H9 (cell line): Measurements from ENCODE around the gene ARAP1. TPM values are rescaled to one million over a fixed set of nuclear protein-coding genes. Genes with fewer than 3 reads are reported as not detected.

Experiments
- DNase-seq: peaks from one replicate; pipeline ENCODE4 v3.0.0-alpha.2; 2017
- H2AFZ ChIP-seq: one replicate; pipeline ENCODE4 v1.6.1; 2013; ENCODE audit warnings: mild to moderate bottlenecking, low read length, control low read depth, moderate library complexity
- H2AK5ac ChIP-seq: 2 replicates; pipeline ENCODE4 v1.6.1; 2013; ENCODE audit warnings: low read length, control low read depth, mixed read lengths; ENCODE audit not compliant: insufficient read length
- H2BK120ac ChIP-seq: one replicate; pipeline ENCODE4 v1.6.1; 2013; ENCODE audit warnings: low read depth, mild to moderate bottlenecking, low read length, control low read depth, inconsistent platforms; ENCODE audit not compliant: poor library complexity, severe bottlenecking
- H2BK12ac ChIP-seq: 2 replicates; pipeline ENCODE4 v1.6.1; 2013; ENCODE audit warnings: low read length, control low read depth, mixed read lengths, low read depth; ENCODE audit not compliant: insufficient read length
- H2BK15ac ChIP-seq: 2 replicates; pipeline ENCODE4 v1.6.1; 2013; ENCODE audit warnings: low read depth, low read length, control low read depth
- H2BK20ac ChIP-seq: one replicate; pipeline ENCODE4 v1.6.1; 2013; ENCODE audit warnings: low read depth, mild to moderate bottlenecking, low read length, control low read depth, inconsistent platforms; ENCODE audit not compliant: poor library complexity, severe bottlenecking
- H2BK5ac ChIP-seq: 2 replicates; pipeline ENCODE4 v1.6.1; 2013; ENCODE audit warnings: low read length, control low read depth, mixed read lengths; ENCODE audit not compliant: insufficient read length
- H3K14ac ChIP-seq: 2 replicates; pipeline ENCODE4 v1.6.1; 2013; ENCODE audit warnings: low read length, control low read depth; ENCODE audit not compliant: insufficient read depth
- H3K18ac ChIP-seq: 2 replicates; pipeline ENCODE4 v1.6.1; 2013; ENCODE audit warnings: low read depth, mild to moderate bottlenecking, mixed read lengths, low read length, control low read depth; ENCODE audit not compliant: insufficient read length
- H3K23ac ChIP-seq: 2 replicates; pipeline ENCODE4 v1.6.1; 2013; ENCODE audit warnings: low read length, control low read depth, mixed read lengths, low read depth; ENCODE audit not compliant: insufficient read length
- H3K23me2 ChIP-seq: 2 replicates; pipeline ENCODE4 v1.6.1; 2013; ENCODE audit warnings: low read depth, mild to moderate bottlenecking, mixed read lengths, low read length, control low read depth; ENCODE audit not compliant: insufficient read length, poor library complexity, severe bottlenecking
- H3K27ac ChIP-seq: 2 replicates; pipeline ENCODE4 v1.5.1; 2013; ENCODE audit warnings: low read length, control low read depth, mixed read lengths, low read depth; ENCODE audit not compliant: insufficient read length
- H3K27me3 ChIP-seq: 2 replicates; pipeline ENCODE4 v1.6.1; 2013; ENCODE audit warnings: low read length, control low read depth, inconsistent platforms; ENCODE audit not compliant: insufficient read depth
- H3K4ac ChIP-seq: 2 replicates; pipeline ENCODE4 v1.6.1; 2013; ENCODE audit warnings: low read depth, mild to moderate bottlenecking, control low read depth, inconsistent platforms, low read length, moderate library complexity
- H3K4me1 ChIP-seq: 2 replicates; pipeline ENCODE4 v1.6.1; 2013; ENCODE audit warnings: low read length, control low read depth, inconsistent platforms; ENCODE audit not compliant: insufficient read depth
- H3K4me2 ChIP-seq: 2 replicates; pipeline ENCODE4 v1.6.1; 2013; ENCODE audit warnings: low read length, control low read depth, mixed read lengths; ENCODE audit not compliant: insufficient read length, insufficient read depth
- H3K56ac ChIP-seq: 2 replicates; pipeline ENCODE4 v1.6.1; 2013; ENCODE audit warnings: low read depth, mild to moderate bottlenecking, mixed read lengths, low read length, control low read depth; ENCODE audit not compliant: insufficient read length
- H3K79me1 ChIP-seq: 2 replicates; pipeline ENCODE4 v1.6.1; 2013; ENCODE audit warnings: low read depth, mild to moderate bottlenecking, moderate library complexity, low read length, control low read depth, inconsistent platforms; ENCODE audit not compliant: insufficient read depth, poor library complexity, severe bottlenecking
- H3K79me2 ChIP-seq: 2 replicates; pipeline ENCODE4 v1.6.1; 2013; ENCODE audit warnings: low read length, control low read depth, inconsistent platforms; ENCODE audit not compliant: insufficient read depth
- H3K9ac ChIP-seq: 2 replicates; pipeline ENCODE4 v1.6.1; 2013; ENCODE audit warnings: low read length, control low read depth, mixed read lengths; ENCODE audit not compliant: insufficient read length; ENCODE audit errors: extremely low read depth
- H3K9me3 ChIP-seq: one replicate; pipeline ENCODE4 v1.6.1; 2013; ENCODE audit warnings: low read depth, low read length, inconsistent platforms; ENCODE audit not compliant: control insufficient read depth
- H3T11ph ChIP-seq: one replicate; pipeline ENCODE4 v1.6.1; 2013; ENCODE audit warnings: mild to moderate bottlenecking, low read length, control low read depth, inconsistent platforms
- H4K20me1 ChIP-seq: one replicate; pipeline ENCODE4 v1.6.1; 2013; ENCODE audit not compliant: control insufficient read depth, insufficient read length, insufficient read depth
- H4K5ac ChIP-seq: 2 replicates; pipeline ENCODE4 v1.6.1; 2013; ENCODE audit warnings: low read depth, mild to moderate bottlenecking, mixed read lengths, low read length, control low read depth; ENCODE audit not compliant: insufficient read length
- H4K8ac ChIP-seq: replicated peaks from 2 replicates; pipeline ENCODE4 v1.6.1; 2013; ENCODE audit warnings: low read length, control low read depth, mixed read lengths, low read depth; ENCODE audit not compliant: insufficient read length
- H4K91ac ChIP-seq: 2 replicates; pipeline ENCODE4 v1.6.1; 2013; ENCODE audit warnings: low read depth, mild to moderate bottlenecking, moderate library complexity, mixed read lengths, low read length, control low read depth; ENCODE audit not compliant: insufficient read length
- H3K27ac Mint-ChIP-seq, 3 experiments: 2 replicates in 2 of 3; 3 replicates in 1 of 3; pipeline ENCODE4 v1.8.0; 2020 to 2021; ENCODE audit warnings: mixed read lengths in 3 of 3, mild to moderate bottlenecking in 1 of 3, moderate library complexity in 1 of 3
- H3K27me3 Mint-ChIP-seq: 2 replicates; pipeline ENCODE4 v1.8.0; 2021; ENCODE audit warnings: low read depth, mild to moderate bottlenecking, moderate library complexity, mixed read lengths
- H3K36me3 Mint-ChIP-seq, 3 experiments: 2 replicates in 2 of 3; 3 replicates in 1 of 3; pipeline ENCODE4 v1.8.0; 2020 to 2021; ENCODE audit warnings: low read depth in 3 of 3, mixed read lengths in 3 of 3; ENCODE audit not compliant: insufficient read depth in 1 of 3
- H3K4me1 Mint-ChIP-seq, 2 experiments: 2 replicates each; pipeline ENCODE4 v1.8.0; 2020; ENCODE audit warnings: mixed read lengths in 2 of 2
- H3K4me3 Mint-ChIP-seq, 2 experiments: 2 replicates in 1 of 2; 3 replicates in 1 of 2; pipeline ENCODE4 v1.8.0; 2020 to 2021; ENCODE audit warnings: mild to moderate bottlenecking in 2 of 2, mixed read lengths in 2 of 2, moderate library complexity in 1 of 2
- H3K9me3 Mint-ChIP-seq, 2 experiments: 2 replicates in 1 of 2; 3 replicates in 1 of 2; pipeline ENCODE4 v1.8.0; 2020; ENCODE audit warnings: mild to moderate bottlenecking in 2 of 2, mixed read lengths in 2 of 2, moderate library complexity in 1 of 2
- CTCF ChIP-seq: fragments of 200-600 bp; sonication (generic); conservative IDR thresholded peaks from 3 replicates; pipeline ENCODE4 v1.8.0; 2021; ENCODE audit warnings: antibody characterized with exemption, mild to moderate bottlenecking
- WGBS: extraction: QIAGEN DNeasy Blood & Tissue Kit; methylation state at CpG from one replicate; pipeline ENCODE4 v1.1.7; 2013; ENCODE audit warnings: missing lambda C conversion rate, low lambda C conversion rate, mixed read lengths; ENCODE audit not compliant: insufficient read length; ENCODE audit errors: extremely low coverage; 5-methylcytosine and 5-hydroxymethylcytosine counted together
- total RNA-seq: library from RNA; stranded (reverse); gene quantifications from 2 replicates; pipeline ENCODE4 v1.2.1, GENCODE V29; 2021

ARAP1 gene
- total RNA-seq, 1 experiment from 2014 or later = 59.4 TPM

- H2BK20ac ChIP-seq = no peak overlapping the region
- H3K4me2 ChIP-seq = no peak overlapping the region
- H3K14ac ChIP-seq = no peak overlapping the region; the same call in 1 of the 2 replicates
- peak overlapping the region in 1 of 2 experiments; percentile 36; a peak in 1 of 5 replicates for H3K4me3 Mint-ChIP-seq
- no peak overlapping the region for H3T11ph ChIP-seq
- no peak for DNase-seq
- no peaks in the 10 kb centered on the region; a peak in 1 of 7 replicates for H3K36me3 Mint-ChIP-seq
- peaks cover 15% of the 10 kb centered on the region for H3K27me3 Mint-ChIP-seq
- no peak overlapping the region for H4K8ac ChIP-seq
- H3K79me2 ChIP-seq = no peaks in the 10 kb centered on the region
- no peak overlapping the region for H3K27ac ChIP-seq
- H3K27me3 ChIP-seq = no peaks in the 10 kb centered on the region
- H2AK5ac ChIP-seq = no peak overlapping the region
- H3K4me1 ChIP-seq = peaks cover under 1% of the 10 kb centered on the region; the same call in 1 of the 2 replicates
- no peak overlapping the region for H3K23ac ChIP-seq
- H2BK15ac ChIP-seq = no peak overlapping the region
- no peak for TF ChIP-seq CTCF
- H3K23me2 ChIP-seq = peaks cover 4% of the 10 kb centered on the region
- no peak overlapping the region for H2BK12ac ChIP-seq
- peak overlapping the region in 1 of 3 experiments; percentile 94; a peak in 1 of 7 replicates for H3K27ac Mint-ChIP-seq
- H2AFZ ChIP-seq = no peak overlapping the region
- no peak overlapping the region for H2BK120ac ChIP-seq
- no peak overlapping the region for H3K18ac ChIP-seq
- H3K79me1 ChIP-seq = no peaks in the 10 kb centered on the region
- no peak overlapping the region for H4K5ac ChIP-seq
- no peak overlapping the region for H4K91ac ChIP-seq
- peaks cover 10 to 25% of the 10 kb centered on the region in 2 experiments for H3K4me1 Mint-ChIP-seq
- no peaks in the 10 kb centered on the region for H3K9me3 Mint-ChIP-seq
- no peak overlapping the region for H2BK5ac ChIP-seq
- no peak overlapping the region for H3K9ac ChIP-seq
- H3K4ac ChIP-seq = no peak overlapping the region
- H3K56ac ChIP-seq = no peak overlapping the region
- H4K20me1 ChIP-seq = no peaks in the 10 kb centered on the region
- H3K9me3 ChIP-seq = no peaks in the 10 kb centered on the region
- no CpG with 5 or more reads among the region's 7 CpGs for WGBS
Measured at GRCh38 chr11:72776844-72777754, 24.9 kb upstream of the ARAP1 start.
